Measurements from ENCODE around the gene SLC38A10.

SLC38A10 gene

GRCh38 chr17:81330884-81331245, 35.8 kb upstream of the SLC38A10 start:
- no peak for DNase-seq (ENCODE audit: low spot score)

GRCh38 chr17:81329927-81330883, 35.1 kb upstream of the SLC38A10 start:
- no peak for DNase-seq (ENCODE audit: low spot score)

GRCh38 chr17:81328978-81329926, 34.1 kb upstream of the SLC38A10 start:
- DNase-seq (ENCODE audit: low spot score), result no peak

- no peak for DNase-seq (ENCODE audit: low spot score)
Measured at GRCh38 chr17:81328489-81328888, 33.4 kb upstream of the SLC38A10 start.

- DNase-seq (ENCODE audit: low spot score), result no peak
Measured at GRCh38 chr17:81325714-81326358, 30.7 kb upstream of the SLC38A10 start.

GRCh38 chr17:81324851-81325713, 30.0 kb upstream of the SLC38A10 start:
- DNase-seq (ENCODE audit: low spot score), result no peak

- DNase-seq (ENCODE audit: low spot score), result no peak
Measured at GRCh38 chr17:81324177-81324850, 29.2 kb upstream of the SLC38A10 start.

GRCh38 chr17:81323411-81323868, 28.3 kb upstream of the SLC38A10 start:
- no peak for DNase-seq (ENCODE audit: low spot score)

- no peak for DNase-seq (ENCODE audit: low spot score)
Measured at GRCh38 chr17:81323083-81323369, 27.9 kb upstream of the SLC38A10 start.

- peak; percentile 48 for DNase-seq (ENCODE audit: low spot score)
Measured at GRCh38 chr17:81322271-81323082, 27.4 kb upstream of the SLC38A10 start.

- DNase-seq (ENCODE audit: low spot score), result no peak
Measured at GRCh38 chr17:81317961-81318605, 23.0 kb upstream of the SLC38A10 start.

GRCh38 chr17:81317530-81317821, 22.4 kb upstream of the SLC38A10 start:
- no peak for DNase-seq (ENCODE audit: low spot score)

GRCh38 chr17:81315885-81316391, 20.8 kb upstream of the SLC38A10 start:
- no peak for DNase-seq (ENCODE audit: low spot score)

GRCh38 chr17:81315129-81315884, 20.2 kb upstream of the SLC38A10 start:
- DNase-seq (ENCODE audit: low spot score), result no peak

- no peak for DNase-seq (ENCODE audit: low spot score)
Measured at GRCh38 chr17:81314398-81315081, 19.4 kb upstream of the SLC38A10 start.

- DNase-seq (ENCODE audit: low spot score), result no peak
Measured at GRCh38 chr17:81313776-81314397, 18.8 kb upstream of the SLC38A10 start.

GRCh38 chr17:81312624-81313325, 17.7 kb upstream of the SLC38A10 start:
- DNase-seq (ENCODE audit: low spot score), result no peak

Data from hematopoietic multipotent progenitor cell treated with erythropoietin and hydrocortisone succinate and interleukin-3 and kit ligand, for 17 days (in vitro differentiated cells).